Smooth muscle cell (in vitro differentiated cells): Measurements from ENCODE around the gene ANKLE1. TPM values are rescaled to one million over a fixed set of nuclear protein-coding genes. Genes with fewer than 3 reads are reported as not detected.

ENCODE experiments used
- DNase-seq: peaks from one replicate; lab custom pipeline; 2025; ENCODE audit not compliant: unreplicated experiment; lab: John Stamatoyannopoulos, UW
- H2AFZ ChIP-seq: fragments of 200-600 bp; sonication (generic); 2 replicates; pipeline ENCODE4 v1.6.0; 2016; ENCODE audit warnings: antibody characterized with exemption, low read depth, mild to moderate bottlenecking
- H3F3A ChIP-seq: fragments of 200-600 bp; sonication (generic); 2 replicates; pipeline ENCODE4 v1.6.0; 2017; ENCODE audit warnings: antibody characterized with exemption, low read depth
- H3K27ac ChIP-seq: fragments of 200-600 bp; sonication (generic); 2 replicates; pipeline ENCODE4 v1.5.1; 2016; ENCODE audit warnings: low read depth, mild to moderate bottlenecking
- H3K27me3 ChIP-seq: fragments of 200-600 bp; sonication (generic); 2 replicates; pipeline ENCODE4 v1.6.1; 2016; ENCODE audit warnings: low read depth, mild to moderate bottlenecking
- H3K36me3 ChIP-seq: fragments of 200-600 bp; sonication (generic); 2 replicates; pipeline ENCODE4 v1.5.1; 2016; ENCODE audit warnings: low read depth
- H3K4me1 ChIP-seq: fragments of 200-600 bp; sonication (generic); 2 replicates; pipeline ENCODE4 v1.5.1; 2016; ENCODE audit warnings: low read depth
- H3K4me2 ChIP-seq: fragments of 200-600 bp; sonication (generic); 2 replicates; pipeline ENCODE4 v1.6.0; 2016; ENCODE audit warnings: mild to moderate bottlenecking
- H3K4me3 ChIP-seq: fragments of 200-600 bp; sonication (generic); 2 replicates; pipeline ENCODE4 v1.5.1; 2016; ENCODE audit warnings: mild to moderate bottlenecking
- H3K79me2 ChIP-seq: fragments of 200-600 bp; sonication (generic); 2 replicates; pipeline ENCODE4 v1.6.0; 2016; ENCODE audit warnings: low read depth, mild to moderate bottlenecking
- H3K9ac ChIP-seq: fragments of 200-600 bp; sonication (generic); 2 replicates; pipeline ENCODE4 v1.6.0; 2016; ENCODE audit warnings: low read depth
- H3K9me3 ChIP-seq: fragments of 200-600 bp; sonication (generic); replicated peaks from 2 replicates; pipeline ENCODE4 v1.5.1; 2016; ENCODE audit warnings: low read depth
- H4K20me1 ChIP-seq: fragments of 200-600 bp; sonication (generic); 2 replicates; pipeline ENCODE4 v1.6.0; 2016; ENCODE audit warnings: low read depth
- WGBS: methylation state at CpG from one replicate; pipeline ENCODE4 v1.1.7; 2016; ENCODE audit warnings: low lambda C conversion rate; 5-methylcytosine and 5-hydroxymethylcytosine counted together
- polyA plus RNA-seq: library from polyadenylated mRNA; unstranded; fragments of >200 nt; fragmentation: Nextera tagmentation; extraction: Ambion mirVana; gene quantifications from 2 replicates; pipeline ENCODE4 v1.2.1, GENCODE V29; 2016
- total RNA-seq: library from RNA; depleted of rRNA; stranded (reverse); fragments of >200 nt; gene quantifications from 2 replicates; pipeline ENCODE4 v1.2.3, GENCODE V29; 2014
- TF ChIP-seq, protein P1 (sequence below): fragments of 200-600 bp; sonication (generic); IDR thresholded peaks from 2 replicates; pipeline ENCODE4 v1.5.1; 2017; ENCODE audit warnings: borderline replicate concordance, mild to moderate bottlenecking, antibody characterized with exemption; ENCODE audit not compliant: insufficient read depth, poor library complexity, severe bottlenecking

The ANKLE1 gene
- total and polyA plus RNA-seq, 2 experiments from 2014 or later: 0.36 to 0.61 TPM

DNA sequence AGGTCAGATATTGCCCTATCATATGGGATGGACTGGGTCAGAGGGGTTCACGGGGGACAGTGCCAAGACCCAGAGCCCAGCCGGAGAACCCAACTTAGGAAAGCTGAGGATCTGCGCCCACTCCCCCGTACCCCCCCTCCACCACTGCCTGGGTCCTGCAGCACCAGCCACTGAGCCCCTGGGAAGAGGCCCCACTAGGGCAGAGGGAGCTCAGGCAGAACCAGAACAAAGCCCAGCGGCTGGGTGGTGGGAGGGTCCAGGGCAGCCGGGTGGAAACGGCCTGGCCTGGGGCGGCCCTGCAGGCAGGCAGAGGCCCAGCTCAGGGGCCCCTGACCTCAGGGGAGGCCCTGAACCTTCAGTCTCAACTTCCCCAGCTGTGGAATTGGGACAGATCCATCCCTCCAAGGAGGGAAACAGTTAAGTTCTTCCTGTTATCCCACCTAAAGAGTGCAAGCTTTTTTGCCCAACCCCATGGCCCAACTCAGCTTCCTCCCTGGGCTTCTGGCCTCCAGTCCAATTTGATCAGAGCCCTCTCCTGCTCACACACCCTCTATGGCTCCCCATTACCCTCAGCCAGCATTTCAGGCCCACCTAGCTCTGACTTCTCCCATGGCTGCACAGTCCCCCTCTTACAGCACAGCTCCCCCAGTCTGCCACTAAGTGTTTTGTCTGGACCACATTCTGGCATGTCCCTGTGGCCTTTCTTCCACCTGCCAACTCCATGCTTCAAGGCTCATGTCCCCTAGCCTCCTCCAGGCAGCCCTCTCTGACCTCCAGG lies 39.1 kb upstream of the ANKLE1 start:
- H3K79me2 ChIP-seq: peaks cover 67% of the 10 kb centered on the region
- H3F3A ChIP-seq: peaks cover 17% of the 10 kb centered on the region
- TF ChIP-seq, protein P1, sequence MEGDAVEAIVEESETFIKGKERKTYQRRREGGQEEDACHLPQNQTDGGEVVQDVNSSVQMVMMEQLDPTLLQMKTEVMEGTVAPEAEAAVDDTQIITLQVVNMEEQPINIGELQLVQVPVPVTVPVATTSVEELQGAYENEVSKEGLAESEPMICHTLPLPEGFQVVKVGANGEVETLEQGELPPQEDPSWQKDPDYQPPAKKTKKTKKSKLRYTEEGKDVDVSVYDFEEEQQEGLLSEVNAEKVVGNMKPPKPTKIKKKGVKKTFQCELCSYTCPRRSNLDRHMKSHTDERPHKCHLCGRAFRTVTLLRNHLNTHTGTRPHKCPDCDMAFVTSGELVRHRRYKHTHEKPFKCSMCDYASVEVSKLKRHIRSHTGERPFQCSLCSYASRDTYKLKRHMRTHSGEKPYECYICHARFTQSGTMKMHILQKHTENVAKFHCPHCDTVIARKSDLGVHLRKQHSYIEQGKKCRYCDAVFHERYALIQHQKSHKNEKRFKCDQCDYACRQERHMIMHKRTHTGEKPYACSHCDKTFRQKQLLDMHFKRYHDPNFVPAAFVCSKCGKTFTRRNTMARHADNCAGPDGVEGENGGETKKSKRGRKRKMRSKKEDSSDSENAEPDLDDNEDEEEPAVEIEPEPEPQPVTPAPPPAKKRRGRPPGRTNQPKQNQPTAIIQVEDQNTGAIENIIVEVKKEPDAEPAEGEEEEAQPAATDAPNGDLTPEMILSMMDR: no peak
- H3K4me1 ChIP-seq: peaks cover 11% of the 10 kb centered on the region
- no peaks in the 10 kb centered on the region for H3K27me3 ChIP-seq
- WGBS: 54% methylated on average over 6 of the region's 8 CpGs
- no peak overlapping the region for H3K9ac ChIP-seq
- H3K36me3 ChIP-seq: no peaks in the 10 kb centered on the region
- peaks cover 66% of the 10 kb centered on the region for H4K20me1 ChIP-seq
- no peak overlapping the region for H3K27ac ChIP-seq
- H3K4me3 ChIP-seq: peak overlapping the region; percentile 67
- H2AFZ ChIP-seq: no peak overlapping the region
- H3K9me3 ChIP-seq: no peaks in the 10 kb centered on the region
- DNase-seq: no peak
- H3K4me2 ChIP-seq: peak overlapping the region; percentile 86

DNA sequence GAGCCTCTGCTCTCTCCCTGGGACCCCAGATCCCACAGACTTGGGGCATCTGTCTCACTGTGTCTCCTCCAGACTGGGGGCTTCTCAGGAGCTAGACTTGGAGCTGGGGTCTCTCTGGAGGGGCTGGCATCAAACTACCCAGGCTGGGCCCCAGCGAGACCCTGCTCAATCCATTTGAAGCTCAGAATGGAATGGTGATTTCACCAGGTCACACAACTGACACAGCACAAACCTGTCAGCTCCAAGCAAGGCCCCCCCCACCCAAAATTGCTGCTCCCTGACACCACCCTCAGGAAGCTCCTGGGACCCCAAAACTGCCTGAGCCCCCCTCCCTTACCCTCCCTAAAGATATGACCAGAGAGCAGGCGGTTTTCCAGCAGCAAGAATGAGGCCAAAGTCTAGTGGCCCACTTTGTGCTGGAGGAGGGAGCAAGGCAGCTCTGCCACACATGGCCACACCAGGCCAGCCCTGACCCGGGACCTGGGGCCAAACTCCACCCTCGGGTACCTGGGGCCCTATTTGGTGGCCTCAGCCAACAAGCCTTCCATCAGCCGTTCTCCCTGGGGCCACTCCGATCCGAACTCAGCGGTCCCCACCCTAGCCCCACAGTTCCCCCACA lies 38.4 kb upstream of the ANKLE1 start:
- Histone ChIP-seq H3K4me2 (peak overlapping the region; percentile 86), H3K9ac (peak overlapping the region; percentile 19), H3K79me2 (peaks cover 62% of the 10 kb centered on the region), H2AFZ (no peak overlapping the region), H3K36me3 (no peaks in the 10 kb centered on the region), H3K4me1 (peaks cover 18% of the 10 kb centered on the region), H3K4me3 (peak overlapping the region; percentile 67), H3K27ac (peak overlapping the region; percentile 14), H3F3A (peaks cover 10% of the 10 kb centered on the region), H3K9me3 (no peaks in the 10 kb centered on the region), H3K27me3 (no peaks in the 10 kb centered on the region), H4K20me1 (peaks cover 59% of the 10 kb centered on the region)
- 29% methylated on average over 8 of the region's 8 CpGs for WGBS
- TF ChIP-seq, protein P1: no peak
- DNase-seq: no peak

DNA sequence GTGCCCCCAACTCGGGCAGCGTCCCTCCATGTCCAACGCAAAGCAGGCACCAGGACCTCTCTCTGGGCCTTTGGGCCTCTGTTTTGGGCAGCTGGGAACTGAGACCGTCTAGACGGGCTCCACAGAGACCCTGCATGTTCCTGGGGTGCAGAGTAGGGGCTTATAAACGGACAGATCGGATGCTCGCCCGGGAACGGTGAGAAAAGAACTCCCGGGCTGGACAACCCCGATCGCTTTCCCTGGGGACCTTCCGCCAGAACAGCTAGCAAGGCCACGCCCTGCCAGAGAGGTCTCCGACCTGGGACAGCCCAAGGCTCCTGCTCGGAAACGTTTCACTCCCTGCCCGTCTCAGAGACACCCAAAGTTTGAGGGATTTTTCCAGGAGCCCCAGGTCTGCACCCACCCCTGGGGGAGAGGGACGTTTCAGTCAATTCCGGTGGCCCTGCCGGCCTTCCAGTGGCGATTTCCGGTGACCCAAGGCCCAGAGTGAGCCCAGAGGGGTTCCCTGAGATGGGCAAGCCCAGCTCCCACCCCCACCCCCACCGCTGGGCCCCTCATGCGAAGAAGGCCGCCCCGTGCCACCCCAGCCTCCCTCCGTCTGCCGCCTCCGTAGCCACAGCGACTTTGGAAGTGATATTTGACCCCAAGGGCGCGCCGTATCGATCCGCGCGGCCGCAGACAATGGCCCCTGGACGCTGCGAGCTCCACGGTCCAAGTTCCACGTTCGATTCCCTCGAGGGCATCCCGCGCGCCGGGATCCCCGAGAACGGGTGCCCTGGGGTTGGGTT lies 37.7 kb upstream of the ANKLE1 start:
- H3K4me1 ChIP-seq: peaks cover 24% of the 10 kb centered on the region
- peaks cover 52% of the 10 kb centered on the region for H4K20me1 ChIP-seq
- H3K36me3 ChIP-seq: no peaks in the 10 kb centered on the region
- 2% methylated on average over 41 of the region's 52 CpGs for WGBS
- peak overlapping the region; percentile 14 for H3K27ac ChIP-seq
- peak overlapping the region; percentile 86 for H3K4me2 ChIP-seq
- H3F3A ChIP-seq: peaks cover 4% of the 10 kb centered on the region
- no peaks in the 10 kb centered on the region for H3K9me3 ChIP-seq
- H3K79me2 ChIP-seq: peaks cover 55% of the 10 kb centered on the region
- peak overlapping the region; percentile 19 for H3K9ac ChIP-seq
- H3K4me3 ChIP-seq: peak overlapping the region; percentile 67
- no peak for DNase-seq
- TF ChIP-seq, protein P1: no peak
- no peaks in the 10 kb centered on the region for H3K27me3 ChIP-seq
- H2AFZ ChIP-seq: peak overlapping the region; percentile 5
